K562 (cell line): Measurements from ENCODE around the gene ATF3. TPM values are rescaled to one million over a fixed set of nuclear protein-coding genes. Genes with fewer than 3 reads are reported as not detected.
"Not testable (repeated sequence)": the region's sequence is repeated elsewhere in the genome, so short reads cannot be mapped to it uniquely, and the experiment has no call there.

ENCODE experiments used
- ATAC-seq: fragments of 200-7000 bp; cut with Tn5 transposase; 3 replicates; pipeline ENCODE4 v1.9.1; 2020; ENCODE audit warnings: moderate library complexity
- BruUV-seq: library from RNA; stranded (reverse); fragments of 400-500 nt; replicated peaks from 2 replicates; lab custom pipeline; 2021; lab: Mats Ljungman, UMichigan
- CTCF ChIA-PET: fragments of 300-600 bp; formaldehyde crosslinking; extraction: SDS; loops from one replicate; lab custom pipeline; 2021; ENCODE audit warnings: low intra/inter-chr PET ratio; lab: Yijun Ruan, JAX
- POLR2A ChIA-PET: fragments of 300-600, 350-650 bp; sonication (Branson Sonifier 250); formaldehyde crosslinking; extraction: SDS; loops from one replicate; lab custom pipeline; 2021; ENCODE audit warnings: antibody characterized with exemption, inconsistent platforms; lab: Yijun Ruan, JAX
- DNase-seq, 4 experiments: peaks; one replicate each; pipeline versions ENCODE4 v3.0.0 to v3.0.0-alpha.2; 2011 to 2018; ENCODE audit warnings: low spot score in 3 of 4, mixed read lengths in 3 of 4; ENCODE audit errors: extremely low read depth in 1 of 4
- FAIRE-seq: peaks from 2 replicates; lab custom pipeline; 2011; peaks lifted over from hg19 to GRCh38; lab: Jason Lieb, UNC
- H2AFZ ChIP-seq: 2 replicates; pipeline ENCODE4 v1.6.0; 2011; ENCODE audit warnings: low read depth, low read length, control low read depth, inconsistent platforms
- H3K27ac ChIP-seq: fragments of 200-600 bp; 3 replicates; pipeline ENCODE4 v1.8.0; 2011; ENCODE audit warnings: low read depth, mild to moderate bottlenecking, control low read depth, inconsistent platforms, low read length, moderate library complexity, mixed read lengths; ENCODE audit errors: extremely low read depth
- H3K27me3 ChIP-seq, 2 experiments: fragments of 300-600 bp in 1 of 2; 2 replicates in 1 of 2; 3 replicates in 1 of 2; pipeline versions ENCODE4 v1.6.0 to v1.8.0; 2011; ENCODE audit warnings: inconsistent platforms in 2 of 2, low read length in 2 of 2, mild to moderate bottlenecking in 1 of 2, mixed read lengths in 1 of 2, moderate library complexity in 1 of 2; ENCODE audit not compliant: control insufficient read depth in 2 of 2, insufficient read depth in 2 of 2
- H3K36me3 ChIP-seq: fragments of 300-600 bp; 3 replicates; pipeline ENCODE4 v1.8.0; 2011; ENCODE audit warnings: mild to moderate bottlenecking, low read length, inconsistent platforms; ENCODE audit not compliant: control insufficient read depth, insufficient read depth
- H3K4me1 ChIP-seq, 2 experiments: fragments of 200-600 bp in 1 of 2; replicated peaks in 1 of 2; 2 replicates in 1 of 2; 3 replicates in 1 of 2; pipeline versions ENCODE4 v1.5.1 to v1.8.0; 2011; ENCODE audit warnings: inconsistent platforms in 2 of 2, low read length in 2 of 2, mild to moderate bottlenecking in 1 of 2, mixed read lengths in 1 of 2, moderate library complexity in 1 of 2; ENCODE audit not compliant: control insufficient read depth in 2 of 2, insufficient read depth in 2 of 2
- H3K4me2 ChIP-seq: 2 replicates; pipeline ENCODE4 v1.6.1; 2011; ENCODE audit warnings: low read length, control low read depth, inconsistent platforms, mixed read lengths; ENCODE audit not compliant: insufficient read depth
- H3K4me3 ChIP-seq: fragments of 200-600 bp; sonication (generic), shearing (Covaris generic); 2 replicates; pipeline ENCODE4 v1.5.1; 2016; ENCODE audit warnings: control low read depth, inconsistent platforms
- H3K79me2 ChIP-seq: fragments of 200-600 bp; 3 replicates; pipeline ENCODE4 v1.8.0; 2011; ENCODE audit warnings: low read length, inconsistent platforms; ENCODE audit not compliant: control insufficient read depth, insufficient read depth
- H3K9ac ChIP-seq, 2 experiments: 2 replicates each; pipeline versions ENCODE4 v1.6.0 to v1.6.1; 2011; ENCODE audit warnings: low read depth in 2 of 2, low read length in 2 of 2, control low read depth in 1 of 2, inconsistent platforms in 1 of 2, mild to moderate bottlenecking in 1 of 2, mixed read lengths in 1 of 2; ENCODE audit not compliant: insufficient read depth in 1 of 2
- H3K9me1 ChIP-seq: one replicate; pipeline ENCODE4 v1.6.0; 2011; ENCODE audit warnings: inconsistent platforms, mild to moderate bottlenecking, low read length, moderate library complexity; ENCODE audit not compliant: control insufficient read depth, insufficient read depth
- H3K9me3 ChIP-seq: replicated peaks from 2 replicates; pipeline ENCODE4 v1.5.1; 2011; ENCODE audit warnings: low read depth, low read length, inconsistent platforms; ENCODE audit not compliant: control insufficient read depth, insufficient read depth
- H4K20me1 ChIP-seq: replicated peaks from 2 replicates; pipeline ENCODE4 v1.6.1; 2011; ENCODE audit warnings: low read length, inconsistent platforms, mixed read lengths; ENCODE audit not compliant: control insufficient read depth, insufficient read depth
- MTA1 ChIP-seq: fragments of 450-650 bp; IDR thresholded peaks from 2 replicates; pipeline ENCODE4 v1.6.1; 2017; ENCODE audit warnings: borderline replicate concordance
- OTX1 ChIP-seq: fragments of 450-650 bp; formaldehyde crosslinking; IDR thresholded peaks from 2 replicates; pipeline ENCODE4 v1.4.0; 2022; ENCODE audit warnings: mild to moderate bottlenecking
- ZBTB26 ChIP-seq: fragments of 450-650 bp; formaldehyde crosslinking; IDR thresholded peaks from 2 replicates; pipeline ENCODE4 v1.4.0; 2022; ENCODE audit warnings: missing genetic modification characterization
- ZNF512 ChIP-seq: IDR thresholded peaks from 2 replicates; pipeline ENCODE4 v1.6.1; 2016; ENCODE audit warnings: missing genetic modification characterization, missing compliant biosample characterization
- WGBS: fragments of 100-300 bp; shearing (Covaris generic); methylation state at CpG from one replicate; pipeline ENCODE4 v1.1.6; 2016; ENCODE audit warnings: low coverage, mixed read lengths; ENCODE audit not compliant: insufficient coverage; ENCODE audit errors: missing lambda C conversion rate; 5-methylcytosine and 5-hydroxymethylcytosine counted together
- in situ Hi-C: fragments of 300-500 bp; cut with MboI; formaldehyde crosslinking; loops from 4 replicates; pipeline ENCODE4 v1.15.0; 2018; ENCODE audit warnings: inconsistent platforms, mixed read lengths
- intact Hi-C: fragments of 100-400 bp; cut with micrococcal nuclease; formaldehyde crosslinking; loops from 2 replicates; pipeline ENCODE4 v1.14.2; 2022
- polyA plus RNA-seq, 8 experiments: library from polyadenylated mRNA; depleted of rRNA in 4 of 8; stranded (reverse) in 5 of 8; unstranded in 3 of 8; fragments of >200 nt; fragmentation: Nextera tagmentation in 2 of 8; fragmentation: Illumina TruSeq in 1 of 8; extraction: Ambion mirVana in 2 of 8; extraction: Trizol in 1 of 8; gene quantifications; 2 replicates each; pipeline versions ENCODE4 v1.2.1 to v1.2.3, GENCODE V29; 2011 to 2014; ENCODE audit warnings: inconsistent platforms in 1 of 8, missing spikeins in 1 of 8
- total RNA-seq, 7 experiments: library from RNA; depleted of rRNA in 6 of 7; stranded (reverse); fragments of >200 nt in 6 of 7; fragmentation: Illumina TruSeq in 2 of 7; extraction: Trizol in 2 of 7; gene quantifications; 2 replicates each; pipeline versions ENCODE4 v1.2.1 to v1.2.3, GENCODE V29; 2011 to 2021; ENCODE audit warnings: low replicate concordance in 1 of 7
- TF ChIP-seq, protein P1 (sequence below): fragments of 450-650 bp; formaldehyde crosslinking; conservative IDR thresholded peaks from 2 replicates; pipeline ENCODE4 v1.4.0; 2022; ENCODE audit warnings: mild to moderate bottlenecking, missing genetic modification characterization
- TF ChIP-seq, protein P2 (sequence below): fragments of 450-650 bp; formaldehyde crosslinking; IDR thresholded peaks from 2 replicates; pipeline ENCODE4 v1.4.0; 2022; ENCODE audit warnings: missing genetic modification characterization

The ATF3 gene
- total and polyA plus RNA-seq, 9 of the 15 experiments (the other 6 are each of a cell fraction or from before 2014, with no cell fraction given) = 3.5 to 28.2 (median 19.8) TPM

- POLR2A ChIA-PET = interaction anchor here (0.6 kb wide), 1 partner anchor 393 kb away, joined by 3 read pairs; no protein-coding TSS in a partner anchor
- CTCF ChIA-PET = not testable (repeated sequence)
Observed at GRCh38 chr1:212639524-212639923, 31.0 kb downstream of the ATF3 start.

More at GRCh38 chr1:212639524-212639923, 31.0 kb downstream of the ATF3 start:
- Histone ChIP-seq H3K4me1 (peaks cover 14 to 27% of the 10 kb centered on the region in 2 experiments; a peak in 4 of 5 replicates), H4K20me1 (peaks cover 18% of the 10 kb centered on the region), H3K27me3 (peaks cover 16 to 49% of the 10 kb centered on the region in 2 experiments)
- FAIRE-seq, in situ Hi-C loops, H3K9me3 ChIP-seq, ATAC-seq, H3K9ac ChIP-seq, intact Hi-C loops, H2AFZ ChIP-seq, DNase-seq, H3K4me3 ChIP-seq, H3K79me2 ChIP-seq, BruUV-seq, H3K27ac ChIP-seq, H3K9me1 ChIP-seq, H3K4me2 ChIP-seq, H3K36me3 ChIP-seq: not testable (repeated sequence)
- TF ChIP-seq ZBTB26 (CRISPR knock-in tag) (0 out of 2 replicates have a peak, but pooled peaks have one; percentile 43), ZNF512 (tag) (peak; percentile 99), OTX1 (0 out of 2 replicates have a peak, but pooled peaks have one; percentile 51), MTA1 (0 out of 2 replicates have a peak, but pooled peaks have one; percentile 36)
- TF ChIP-seq, protein P1, sequence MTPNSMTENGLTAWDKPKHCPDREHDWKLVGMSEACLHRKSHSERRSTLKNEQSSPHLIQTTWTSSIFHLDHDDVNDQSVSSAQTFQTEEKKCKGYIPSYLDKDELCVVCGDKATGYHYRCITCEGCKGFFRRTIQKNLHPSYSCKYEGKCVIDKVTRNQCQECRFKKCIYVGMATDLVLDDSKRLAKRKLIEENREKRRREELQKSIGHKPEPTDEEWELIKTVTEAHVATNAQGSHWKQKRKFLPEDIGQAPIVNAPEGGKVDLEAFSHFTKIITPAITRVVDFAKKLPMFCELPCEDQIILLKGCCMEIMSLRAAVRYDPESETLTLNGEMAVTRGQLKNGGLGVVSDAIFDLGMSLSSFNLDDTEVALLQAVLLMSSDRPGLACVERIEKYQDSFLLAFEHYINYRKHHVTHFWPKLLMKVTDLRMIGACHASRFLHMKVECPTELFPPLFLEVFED (CRISPR knock-in tag) = 0 out of 2 replicates have a peak, but pooled peaks have one; percentile 45
- TF ChIP-seq, protein P2, sequence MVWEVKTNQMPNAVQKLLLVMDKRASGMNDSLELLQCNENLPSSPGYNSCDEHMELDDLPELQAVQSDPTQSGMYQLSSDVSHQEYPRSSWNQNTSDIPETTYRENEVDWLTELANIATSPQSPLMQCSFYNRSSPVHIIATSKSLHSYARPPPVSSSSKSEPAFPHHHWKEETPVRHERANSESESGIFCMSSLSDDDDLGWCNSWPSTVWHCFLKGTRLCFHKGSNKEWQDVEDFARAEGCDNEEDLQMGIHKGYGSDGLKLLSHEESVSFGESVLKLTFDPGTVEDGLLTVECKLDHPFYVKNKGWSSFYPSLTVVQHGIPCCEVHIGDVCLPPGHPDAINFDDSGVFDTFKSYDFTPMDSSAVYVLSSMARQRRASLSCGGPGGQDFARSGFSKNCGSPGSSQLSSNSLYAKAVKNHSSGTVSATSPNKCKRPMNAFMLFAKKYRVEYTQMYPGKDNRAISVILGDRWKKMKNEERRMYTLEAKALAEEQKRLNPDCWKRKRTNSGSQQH (CRISPR knock-in tag) = peak; percentile 86; the same call in 1 of the 2 replicates
- WGBS = 12% methylated on average over 2 of the region's 2 CpGs
